Suppressor macrophage (primary cell): ENCODE measurements around the gene ZKSCAN5.

Experiments
- DNase-seq, 4 experiments: peaks; one replicate each; pipeline ENCODE4 v3.0.0-alpha.2; 2020 to 2022
- total RNA-seq, 17 experiments: gene quantifications; one replicate each; lab custom pipeline; 2026; ENCODE audit warnings: mixed read lengths in 6 of 17, inconsistent platforms in 3 of 17; lab: John Stamatoyannopoulos, UW

ZKSCAN5 gene
- 8.6 to 27.9 (median 22.2) reads per million in 17 experiments for total RNA-seq

- peak; percentile 96 to 99 (median 99) for DNase-seq
Observed at GRCh38 chr7:99504603-99505323, at the start of gene ZKSCAN5. TSS of gene ZKSCAN5 (plus strand) at chr7:99504662. CDS start at chr7:99506045, 1,383 bp downstream.

- no peak for DNase-seq
Observed at GRCh38 chr7:99455874-99456273, 48.6 kb upstream of the ZKSCAN5 start.

GRCh38 chr7:99456288-99456687, 48.2 kb upstream of the ZKSCAN5 start:
- no peak for DNase-seq

- no peak for DNase-seq
Observed at GRCh38 chr7:99457050-99457649, 47.3 kb upstream of the ZKSCAN5 start.

GRCh38 chr7:99457650-99458493, 46.6 kb upstream of the ZKSCAN5 start:
- DNase-seq, result no peak

- peak in 3 of 4 experiments; percentile 41 to 55 (median 43) for DNase-seq
Observed at GRCh38 chr7:99459087-99459486, 45.4 kb upstream of the ZKSCAN5 start.

- no peak for DNase-seq
Observed at GRCh38 chr7:99460651-99461050, 43.8 kb upstream of the ZKSCAN5 start.

GRCh38 chr7:99461221-99461620, 43.2 kb upstream of the ZKSCAN5 start:
- DNase-seq, result no peak

- DNase-seq, result no peak
Observed at GRCh38 chr7:99465421-99465768, 39.1 kb upstream of the ZKSCAN5 start.

GRCh38 chr7:99468336-99468918, 36.0 kb upstream of the ZKSCAN5 start:
- DNase-seq, result no peak

GRCh38 chr7:99469381-99470065, 34.9 kb upstream of the ZKSCAN5 start:
- no peak for DNase-seq

GRCh38 chr7:99472561-99473314, 31.7 kb upstream of the ZKSCAN5 start, which contains the start of gene ZNF789:
TSS of gene ZNF789 (plus strand) at chr7:99472890. CDS start at chr7:99476457, 3,567 bp downstream.
- peak; percentile 97 to 99 (median 98) for DNase-seq

GRCh38 chr7:99473315-99473596, 31.2 kb upstream of the ZKSCAN5 start:
- peak; percentile 74 to 89 (median 82) for DNase-seq

- no peak for DNase-seq
Observed at GRCh38 chr7:99476107-99476506, 28.4 kb upstream of the ZKSCAN5 start.

- DNase-seq, result peak in 3 of 4 experiments; percentile 37 to 40 (median 38)
Observed at GRCh38 chr7:99478464-99479440, 25.7 kb upstream of the ZKSCAN5 start.

GRCh38 chr7:99485094-99485493, 19.4 kb upstream of the ZKSCAN5 start:
- no peak for DNase-seq

- DNase-seq, result no peak
Observed at GRCh38 chr7:99489235-99489634, 15.2 kb upstream of the ZKSCAN5 start.

- DNase-seq, result no peak
Observed at GRCh38 chr7:99490878-99491277, 13.6 kb upstream of the ZKSCAN5 start.

GRCh38 chr7:99493823-99494222, 10.6 kb upstream of the ZKSCAN5 start:
- DNase-seq, result no peak
